HG03135 (cell line): ENCODE results near the gene CERS6.
"Not testable (repeated sequence)": the region's sequence is repeated elsewhere in the genome, so short reads cannot be mapped to it uniquely, and the experiment has no call there.

Experiments used
- ATAC-seq: cut with Tn5 transposase; IDR thresholded peaks from one replicate; pipeline ENCODE4 v1.9.1; 2021; ENCODE audit warnings: mild to moderate bottlenecking, moderate library complexity; ENCODE audit not compliant: unreplicated experiment

CERS6 gene

DNA sequence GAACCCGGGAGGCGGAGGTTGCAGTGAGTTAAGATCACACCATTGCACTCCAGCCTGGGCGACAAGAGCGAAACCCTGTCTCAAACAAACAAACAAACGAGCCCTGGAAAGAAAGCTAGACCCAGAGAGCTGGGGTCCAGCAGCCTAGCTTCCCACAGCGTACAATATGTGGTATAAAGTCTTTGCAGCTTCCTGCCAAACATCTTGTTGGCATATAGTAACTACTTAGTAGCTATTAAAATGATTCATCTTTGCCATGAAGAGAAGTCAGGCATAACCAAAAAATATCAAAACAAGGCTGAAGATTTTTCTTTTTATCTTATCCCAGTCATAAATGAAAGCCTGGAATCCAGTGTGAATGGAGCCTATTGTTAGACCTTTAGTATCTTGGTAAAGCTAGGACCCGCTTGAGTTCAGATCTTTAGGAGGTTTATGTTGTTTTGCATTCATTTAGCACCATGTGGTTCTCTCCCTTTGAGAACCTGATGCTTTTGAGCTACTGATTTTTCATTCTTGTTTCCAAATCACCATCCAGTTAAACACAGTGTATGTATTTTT lies 206.7 kb downstream of the CERS6 start:
- ATAC-seq, result no peak

DNA sequence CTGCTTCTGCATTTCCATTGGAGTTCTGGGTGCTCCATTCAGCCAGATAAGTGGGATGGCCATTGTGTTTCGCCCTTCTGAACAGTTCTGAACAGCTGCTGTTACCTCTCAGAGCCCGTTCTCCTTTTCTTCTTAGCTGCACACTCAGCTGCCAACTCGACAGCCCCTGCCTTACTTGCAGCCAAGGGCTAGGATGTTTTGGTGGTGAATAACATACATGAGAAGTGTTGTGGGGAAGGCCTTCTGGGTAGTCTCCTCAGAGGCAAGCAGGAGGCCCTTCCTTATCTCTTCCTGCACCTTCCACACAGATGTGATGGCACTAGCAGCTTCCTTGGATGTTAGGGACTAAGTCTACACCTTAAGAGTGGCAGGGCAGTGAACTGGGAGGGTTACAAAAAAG lies 207.9 kb downstream of the CERS6 start:
- no peak for ATAC-seq

DNA sequence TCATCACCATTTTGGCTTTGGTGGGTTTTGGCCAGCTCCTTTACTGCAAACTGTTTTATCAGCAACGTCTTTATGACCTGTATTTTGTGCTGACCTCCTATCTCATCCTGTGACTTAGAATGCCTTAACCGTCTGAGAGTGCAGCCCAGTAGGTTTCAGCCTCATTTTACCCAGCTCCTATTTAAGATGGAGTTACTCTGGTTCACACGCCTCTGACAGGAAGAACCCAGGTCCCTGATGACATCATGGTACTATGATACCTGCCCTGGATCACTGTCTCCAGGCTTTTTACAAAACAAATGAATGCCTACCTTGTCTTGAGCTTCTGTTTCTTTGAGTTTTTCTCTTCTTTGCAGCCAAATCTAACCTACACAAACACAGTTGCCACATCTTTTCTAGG lies 208.6 kb downstream of the CERS6 start:
- not testable (repeated sequence) for ATAC-seq

DNA sequence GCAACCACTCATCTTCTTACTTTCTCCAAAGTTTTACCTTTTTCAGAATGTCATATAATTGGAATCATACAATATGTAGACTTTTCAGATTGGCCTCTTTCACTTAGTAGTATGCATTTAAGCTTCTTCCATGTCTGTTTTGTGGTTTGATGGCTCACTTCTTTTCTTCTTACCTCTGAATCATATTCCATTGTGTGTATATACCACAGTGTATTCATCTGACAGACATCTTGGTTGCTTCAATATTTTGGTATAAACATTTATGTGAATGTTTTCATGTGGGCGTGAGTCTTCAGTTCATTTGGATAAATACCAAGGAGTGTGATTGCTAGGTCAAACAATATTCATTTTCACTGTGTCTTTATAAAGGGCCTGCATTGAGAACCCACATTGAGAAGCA lies 210.3 kb downstream of the CERS6 start:
- ATAC-seq, result no peak

DNA sequence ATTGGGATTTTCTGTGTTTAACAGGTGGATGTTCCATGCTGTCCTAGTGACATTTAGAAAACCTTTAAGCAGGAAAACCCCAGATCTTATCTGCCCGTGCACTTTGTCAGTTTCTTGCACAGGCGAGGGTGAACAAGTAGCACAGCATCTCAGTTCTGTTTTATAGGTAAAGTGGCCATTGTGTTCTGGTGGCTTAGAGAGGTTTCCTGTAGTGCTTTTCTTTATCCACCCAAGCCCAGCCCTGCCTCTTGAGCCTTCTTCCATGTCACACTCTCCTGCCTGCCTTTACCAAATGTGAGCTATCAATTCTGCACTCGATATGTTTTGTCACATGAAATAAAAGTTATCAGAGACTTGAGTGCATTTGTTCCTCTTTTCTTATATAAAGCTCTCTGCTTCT lies 211.1 kb downstream of the CERS6 start:
- ATAC-seq, result no peak

DNA sequence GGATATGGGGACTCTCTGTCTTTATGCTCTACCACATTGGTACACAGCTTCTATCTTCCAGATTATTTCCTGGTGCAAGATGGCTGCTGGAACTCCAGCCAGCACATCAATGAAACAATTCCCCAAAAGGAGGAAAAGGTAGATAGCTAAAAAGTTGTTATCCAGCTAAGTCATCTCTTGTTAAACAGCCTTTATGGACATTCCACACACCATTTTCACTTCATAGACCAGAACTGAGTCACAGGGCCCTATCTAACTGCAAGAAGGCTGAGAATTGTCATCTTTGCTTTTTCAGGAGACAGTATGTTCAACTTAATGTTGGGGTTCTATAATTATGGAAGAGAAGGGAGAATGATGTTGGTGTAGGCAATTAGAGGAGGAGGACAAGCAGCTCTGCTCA lies 213.1 kb downstream of the CERS6 start:
- ATAC-seq, result no peak

DNA sequence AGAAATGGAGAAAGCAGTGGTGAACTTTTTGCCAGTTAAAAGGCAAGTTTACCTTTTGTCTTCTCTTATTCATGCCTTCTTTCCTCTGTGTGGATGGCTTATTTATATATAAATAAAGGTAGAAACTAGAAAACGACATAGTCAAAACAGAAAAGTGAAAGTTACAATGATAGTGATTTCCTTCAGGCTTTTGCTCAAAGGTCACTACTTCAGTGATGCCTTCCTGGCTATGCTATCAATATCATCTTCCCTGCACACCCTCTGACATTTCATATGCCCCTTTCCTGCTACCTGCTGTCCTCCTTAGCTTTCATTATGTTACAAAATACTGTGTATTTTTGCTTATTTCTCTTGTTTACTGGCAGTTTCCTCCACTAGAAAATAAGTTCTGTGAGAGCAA lies 214.4 kb downstream of the CERS6 start:
- no peak for ATAC-seq

DNA sequence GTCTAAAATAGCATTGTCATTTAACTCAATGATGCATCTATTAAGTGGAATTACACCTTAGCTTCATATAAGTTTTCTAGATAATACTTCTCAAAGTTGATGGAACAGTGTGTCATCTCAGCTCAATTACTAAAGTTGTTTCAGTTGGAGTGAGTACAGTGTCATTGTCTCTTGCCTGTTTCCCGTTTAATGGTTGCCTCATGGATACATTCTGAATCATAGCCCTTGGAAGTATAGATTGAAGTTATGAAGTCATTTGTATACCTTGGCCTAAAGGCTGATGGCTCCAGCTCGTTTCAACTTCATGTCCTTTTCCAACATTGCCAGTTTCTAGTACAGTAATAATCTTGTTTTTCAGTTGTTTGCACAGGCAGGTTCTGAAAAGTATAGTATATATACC lies 215.9 kb downstream of the CERS6 start:
- no peak for ATAC-seq

DNA sequence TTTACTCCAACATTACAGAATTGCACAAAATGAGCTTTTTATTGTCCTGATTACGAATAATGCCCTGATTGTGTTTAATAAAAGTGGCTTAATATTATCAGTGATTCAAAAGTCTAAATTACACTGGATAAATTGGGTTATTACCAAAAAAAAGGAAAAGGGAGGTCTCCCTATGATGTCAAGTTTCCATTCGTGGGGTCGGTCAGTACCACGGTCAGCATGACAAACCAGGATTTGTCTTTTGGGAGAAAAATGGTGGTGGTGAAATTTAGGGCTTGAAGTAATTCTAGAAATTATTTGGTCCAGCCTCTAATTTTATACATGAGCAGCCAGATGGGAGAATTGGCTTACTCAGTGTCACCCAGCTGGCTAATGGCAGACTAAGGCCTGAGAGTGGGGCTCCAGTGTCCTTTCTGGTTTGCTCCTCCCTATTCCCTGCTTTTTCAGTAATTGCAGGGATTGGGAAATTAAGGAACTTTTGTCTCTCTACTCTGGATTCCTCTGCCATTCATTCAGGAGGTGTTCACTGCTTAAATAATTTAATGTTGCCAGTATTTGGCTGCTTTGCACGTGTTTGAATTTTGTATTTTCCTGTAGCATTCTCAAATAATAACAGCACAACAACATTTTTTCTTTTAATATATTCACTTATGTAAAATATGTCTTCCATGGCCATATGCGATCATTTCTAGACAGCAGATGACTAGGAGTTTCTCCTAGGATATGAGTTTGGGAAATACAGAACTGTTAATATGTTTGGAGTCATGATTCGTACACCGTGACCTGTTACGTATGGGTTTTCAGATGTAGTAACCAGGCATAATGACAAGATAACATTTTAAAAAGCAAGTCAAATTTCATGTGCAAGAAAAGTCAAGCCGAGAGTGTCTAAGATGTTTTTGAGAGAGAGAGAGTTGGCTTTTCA lies 217.5 kb downstream of the CERS6 start:
- no peak for ATAC-seq

DNA sequence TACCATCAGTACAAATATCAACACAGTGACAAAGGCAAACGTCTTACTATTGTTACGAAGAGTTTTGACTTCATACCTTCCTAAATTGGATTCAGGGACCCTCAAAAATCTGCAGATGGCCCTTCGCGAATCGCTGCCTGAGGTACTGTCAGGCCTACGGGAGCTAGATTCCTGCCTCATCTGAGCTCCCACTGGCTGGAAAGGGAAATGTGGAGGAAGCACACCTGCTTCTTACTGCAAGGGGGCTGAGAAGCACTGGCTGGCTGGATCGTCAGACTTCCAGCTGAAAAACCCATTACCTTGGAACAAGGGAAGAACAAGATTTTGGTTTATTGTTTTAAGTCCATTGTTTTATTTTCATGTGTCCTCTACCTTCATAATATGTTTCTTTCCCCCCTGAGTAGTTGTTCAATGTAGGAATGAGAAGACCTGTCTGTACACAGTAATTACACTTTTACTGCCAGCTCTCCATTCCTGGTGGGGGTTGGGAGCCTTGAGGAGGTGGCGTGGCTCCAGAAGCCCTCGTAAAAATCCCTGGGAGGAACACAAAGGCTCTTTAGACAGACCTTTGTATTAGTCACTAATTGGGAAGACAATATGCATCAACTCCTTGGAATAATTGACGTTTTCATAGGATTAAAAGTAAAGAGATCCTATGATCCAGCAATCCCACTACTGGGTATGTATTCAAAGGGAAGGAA lies 222.2 kb downstream of the CERS6 start:
- ATAC-seq, result no peak

DNA sequence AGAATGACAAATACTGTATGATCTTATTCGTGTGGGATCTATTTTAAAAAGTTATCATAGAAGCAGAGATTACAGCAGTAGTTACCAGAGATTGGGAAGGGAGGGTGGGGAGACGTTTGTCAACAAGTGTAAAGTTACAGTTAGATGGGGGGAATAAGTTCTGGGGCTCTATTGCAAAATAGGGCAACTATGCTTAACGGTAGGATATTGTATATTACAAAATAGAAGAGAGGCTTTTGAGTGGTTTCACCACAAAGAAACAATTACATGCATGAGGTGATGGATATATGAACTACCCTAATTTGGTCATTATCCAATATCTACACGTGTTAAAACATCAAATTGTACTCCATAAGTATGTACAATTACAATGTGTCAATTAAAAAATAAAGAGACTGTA lies 223.0 kb downstream of the CERS6 start:
- ATAC-seq, result no peak

DNA sequence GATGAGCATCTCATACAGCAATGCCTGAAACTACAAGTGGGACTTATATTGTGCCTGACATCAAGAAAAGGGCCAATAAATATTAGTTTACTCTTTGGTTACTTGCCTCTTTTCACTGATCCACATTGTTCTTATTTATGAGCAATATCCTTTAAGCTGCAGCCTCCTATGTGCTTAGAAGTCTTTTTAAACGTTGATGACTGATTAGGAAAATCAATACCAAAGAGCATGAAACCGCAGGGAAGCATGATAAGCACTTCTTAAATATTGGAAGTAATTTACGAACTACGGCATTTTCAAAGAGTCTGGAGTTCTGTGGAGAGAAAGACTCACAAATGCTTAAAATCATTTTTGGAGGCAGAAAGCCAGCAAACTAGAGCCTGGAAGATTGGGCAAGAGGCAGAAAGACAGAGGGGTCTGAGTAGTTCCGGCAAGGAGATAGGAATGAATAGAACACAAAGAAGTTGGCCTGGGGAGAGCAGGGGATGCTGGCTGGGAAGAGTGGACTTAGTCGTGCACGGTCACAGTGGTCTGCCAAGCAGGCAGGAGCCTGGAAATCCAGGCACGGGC lies 223.8 kb downstream of the CERS6 start:
- ATAC-seq, result no peak

DNA sequence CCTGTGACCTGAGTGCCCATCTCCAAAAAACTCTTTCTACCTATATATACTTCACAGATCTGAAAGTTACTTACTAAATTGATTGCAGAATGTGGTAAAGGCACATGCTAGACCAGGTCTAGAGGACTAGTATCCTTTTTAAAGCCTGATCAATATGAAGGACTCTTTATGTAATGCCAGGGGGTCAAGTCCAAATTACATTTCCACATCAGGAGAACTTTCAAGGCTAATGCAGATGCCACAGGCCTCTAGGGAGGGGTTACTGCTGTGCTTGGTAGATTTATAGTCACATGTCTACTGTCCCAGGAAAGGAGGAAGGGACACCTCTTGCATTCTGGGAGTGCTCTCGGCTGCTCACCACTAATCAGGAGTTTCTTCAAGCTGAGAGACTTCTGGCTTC lies 227.9 kb downstream of the CERS6 start:
- ATAC-seq, result no peak

DNA sequence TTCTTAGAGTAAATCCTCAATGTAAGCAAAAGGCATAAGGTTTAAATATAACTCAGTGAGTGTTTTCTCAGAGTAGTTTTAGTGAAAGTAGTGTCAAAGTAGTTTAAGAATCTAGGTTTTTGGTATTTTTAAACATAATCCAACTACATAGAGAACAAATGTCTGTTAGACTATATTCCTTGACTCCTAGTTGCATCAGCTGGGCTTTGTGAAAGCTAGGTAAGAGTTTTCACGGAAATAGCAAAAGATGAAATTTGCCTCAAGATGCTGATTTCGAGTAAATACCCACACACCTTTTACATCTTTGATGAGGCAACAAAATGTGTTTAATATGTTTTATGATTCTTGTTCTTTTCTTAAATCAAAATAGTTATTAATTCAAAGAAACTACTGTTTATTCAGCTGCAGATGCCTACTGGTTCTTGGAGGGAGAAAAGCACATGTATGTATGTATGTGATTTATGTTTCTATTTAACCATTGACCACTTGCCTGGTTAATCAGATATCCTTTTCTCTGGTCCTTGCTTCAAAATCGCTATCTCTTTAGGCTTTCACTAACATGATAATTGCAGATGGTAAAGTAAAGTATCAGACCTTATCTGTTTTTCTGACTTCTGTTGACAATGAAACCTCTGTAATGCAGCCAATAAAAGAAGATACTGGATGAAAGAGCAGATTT lies 229.0 kb downstream of the CERS6 start:
- ATAC-seq, result no peak

DNA sequence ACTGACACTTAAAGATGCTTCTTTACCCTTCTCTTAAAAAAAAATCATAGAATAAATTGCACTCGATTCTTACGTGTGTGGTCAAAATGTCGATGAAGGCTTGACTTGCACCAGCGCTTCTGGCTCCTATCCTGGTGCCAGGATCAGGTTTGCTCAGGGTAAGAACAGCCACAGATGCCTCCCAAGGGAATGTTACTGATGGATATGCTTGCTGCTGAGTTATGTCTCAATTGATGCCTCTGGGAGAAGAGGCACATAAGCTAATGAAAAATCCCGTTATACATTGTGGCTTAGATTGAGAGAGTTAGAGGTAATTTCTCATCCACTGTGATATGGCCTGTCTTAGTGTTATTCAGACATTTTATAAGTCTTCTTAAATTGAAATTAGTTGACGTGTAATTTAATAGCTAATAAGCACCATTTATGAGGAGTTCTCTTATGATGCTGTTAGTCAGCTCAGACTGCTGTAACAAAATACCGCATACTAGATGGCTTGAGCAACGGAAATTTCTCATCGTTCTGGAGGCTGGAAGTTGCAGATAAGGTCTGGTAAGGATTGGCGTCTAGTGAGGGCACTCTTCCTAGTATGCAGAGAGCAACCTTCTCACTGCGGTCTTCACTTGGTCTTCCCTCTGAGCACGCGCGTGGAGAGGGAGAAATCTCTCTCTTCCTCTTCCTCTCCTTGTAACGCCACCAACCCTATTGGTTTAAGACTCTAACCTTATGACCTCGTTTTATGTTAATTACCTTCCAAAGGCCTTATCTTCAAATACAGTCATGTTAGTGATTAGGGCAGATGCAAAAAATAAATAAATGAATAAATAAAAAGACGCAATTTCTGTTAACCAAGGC lies 229.8 kb downstream of the CERS6 start:
- no peak for ATAC-seq

DNA sequence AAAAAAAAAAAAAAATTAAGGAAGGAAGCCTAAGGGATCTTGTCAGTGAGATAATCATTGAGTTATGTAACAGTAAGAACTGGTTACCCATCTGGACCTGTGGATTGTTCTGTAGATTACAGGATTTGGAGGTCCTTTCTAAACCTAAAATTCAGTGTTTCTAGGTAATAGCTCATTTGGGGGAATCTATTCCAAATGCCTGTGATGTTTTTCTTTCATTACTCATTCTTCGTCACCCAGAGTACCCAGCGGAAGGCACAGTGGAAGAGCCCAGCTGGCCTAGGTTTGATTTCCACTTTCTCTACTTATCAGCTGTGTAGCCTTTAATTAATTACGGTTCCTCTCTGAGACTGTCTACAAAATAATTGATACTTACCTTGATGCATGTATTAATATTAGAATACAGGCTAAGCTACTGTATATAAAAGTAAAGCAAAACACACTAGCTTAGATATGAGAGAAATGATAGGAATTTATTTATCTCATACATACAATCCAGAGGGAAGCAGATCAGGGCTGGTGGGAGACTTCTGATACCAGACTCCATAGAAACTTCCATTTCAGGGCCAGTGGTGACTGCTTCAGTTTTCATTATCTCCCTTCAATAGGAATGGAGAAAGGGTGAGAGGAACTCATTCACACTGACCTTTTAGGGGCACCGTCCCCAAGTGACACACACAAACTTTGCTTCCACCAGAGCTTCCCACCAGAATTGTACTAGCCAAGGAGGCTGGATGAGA lies 230.6 kb downstream of the CERS6 start:
- no peak for ATAC-seq

DNA sequence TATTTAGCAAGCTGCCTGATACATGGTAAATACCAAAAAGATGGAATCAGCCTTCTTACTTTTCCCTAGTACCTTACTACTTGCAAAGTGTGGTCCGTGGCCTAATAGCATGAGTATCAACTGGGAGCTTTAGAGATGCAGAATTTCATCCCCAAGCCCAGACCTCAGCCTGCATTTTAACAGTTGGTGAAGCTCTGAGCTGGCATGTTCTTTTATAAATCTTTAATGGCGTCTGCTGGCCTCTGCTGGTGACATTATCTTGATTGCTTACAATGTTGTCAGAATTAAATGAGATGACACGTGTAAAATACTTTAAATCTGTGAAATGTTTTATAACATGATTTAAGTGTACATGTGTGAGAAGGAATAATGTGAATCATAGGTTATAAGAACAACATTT lies 231.2 kb downstream of the CERS6 start:
- ATAC-seq, result no peak

DNA sequence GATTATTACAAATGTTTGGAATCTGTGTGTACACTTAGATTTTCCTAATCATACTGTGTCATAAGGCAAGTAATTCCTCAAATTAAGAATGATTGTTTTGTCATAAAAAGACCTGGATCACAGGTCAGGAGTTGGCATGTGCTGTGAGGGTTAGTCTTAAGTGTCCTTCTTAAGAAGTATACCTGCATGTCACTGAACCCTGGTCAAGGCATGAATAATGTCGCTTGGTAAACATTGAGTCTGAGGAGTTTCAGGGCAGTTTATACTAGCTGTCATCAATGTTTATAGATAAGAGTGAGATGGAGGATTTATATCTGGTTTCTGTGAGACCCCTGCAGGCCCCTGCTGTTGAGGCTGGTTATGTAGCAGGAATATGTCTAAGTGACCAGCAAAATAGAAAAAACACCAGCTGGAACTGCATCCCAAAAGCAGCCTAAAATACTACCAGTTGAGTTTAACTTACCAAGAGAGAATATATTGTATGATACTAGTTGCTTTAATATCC lies 234.4 kb downstream of the CERS6 start:
- no peak for ATAC-seq

DNA sequence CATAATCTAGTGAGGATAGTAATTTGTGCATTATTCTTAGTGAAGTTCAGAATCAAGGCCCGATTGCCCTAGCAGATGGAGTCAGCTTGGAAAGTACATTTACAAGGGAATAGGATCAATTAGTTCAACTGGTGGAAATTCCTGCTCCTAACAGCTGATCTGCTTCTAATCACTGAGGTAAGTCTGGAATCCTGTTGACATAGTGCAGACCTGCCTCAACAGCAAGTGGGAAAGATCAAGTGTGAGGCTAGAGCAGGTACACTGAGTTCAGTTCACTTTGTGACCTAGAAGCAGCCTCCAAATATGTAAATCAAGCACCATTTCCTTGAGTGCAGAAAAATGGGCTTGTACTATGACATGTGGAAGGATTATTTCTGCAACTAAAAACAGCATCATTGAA lies 235.1 kb downstream of the CERS6 start:
- ATAC-seq, result no peak
